NCI-H345 treated with DMSO at 0.1 percent for 48 hours (cell line): ENCODE measurements around the gene H2BW2.
"Not testable (repeated sequence)": the region's sequence is repeated elsewhere in the genome, so short reads cannot be mapped to it uniquely, and the experiment has no call there.

Experiments
- DNase-seq: peaks from one replicate; lab custom pipeline; 2025; ENCODE audit not compliant: unreplicated experiment; lab: John Stamatoyannopoulos, UW

Gene H2BW2

GRCh38 chrX:104039689-104040505 is at the start of gene H2BW2:
H2BW2 (plus strand) TSS chrX:104039956; CDS start chrX:104039995, 39 bp downstream.
- DNase-seq: no peak

DNA sequence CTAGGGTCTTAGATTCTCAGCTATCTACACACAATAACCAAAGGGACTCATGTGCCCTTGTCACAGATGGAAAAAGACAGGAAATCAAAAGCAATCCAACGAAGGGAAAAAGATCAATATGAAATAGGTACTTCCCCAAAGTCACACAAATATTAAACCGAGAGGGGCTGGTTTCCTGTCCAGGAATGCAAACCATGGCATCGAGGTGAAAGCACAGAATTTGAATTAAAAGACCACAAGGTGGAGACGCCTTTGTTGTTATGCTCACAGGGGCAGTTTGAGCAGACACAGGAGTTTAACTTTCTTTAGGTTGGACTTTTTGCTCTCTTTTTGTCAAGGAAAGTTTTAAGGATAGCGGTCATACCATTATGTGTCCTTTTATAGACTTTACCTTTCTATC is 40.5 kb upstream of the H2BW2 start:
- DNase-seq: no peak

GRCh38 chrX:104008831-104009230 is 30.9 kb upstream of the H2BW2 start:
- no peak for DNase-seq

- no peak for DNase-seq
Observed at GRCh38 chrX:104013158-104013557, 26.6 kb upstream of the H2BW2 start.

GRCh38 chrX:104013606-104014005 is 26.1 kb upstream of the H2BW2 start, which contains the start of gene H2BW1:
H2BW1 (minus strand) TSS chrX:104013708; CDS start chrX:104013576, 132 bp downstream.
- no peak for DNase-seq

DNA sequence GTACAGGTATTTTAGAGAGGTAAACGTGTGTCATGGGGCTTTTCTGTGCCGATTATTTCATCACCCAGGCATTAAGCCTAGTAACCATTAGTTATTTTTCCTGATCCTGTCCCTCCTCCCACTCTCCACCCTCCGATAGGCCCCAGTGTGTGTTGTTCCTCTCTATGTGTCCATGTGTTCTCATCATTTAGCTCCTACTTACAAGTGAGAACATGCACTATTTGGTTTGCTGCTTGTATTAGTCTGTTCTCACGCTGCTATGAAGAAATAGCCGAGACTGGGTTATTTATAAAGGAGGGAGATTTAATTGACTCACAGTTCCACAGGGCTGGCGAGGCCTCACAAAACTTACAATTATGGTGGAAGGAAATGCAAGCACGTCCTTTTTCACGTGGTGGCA is 24.2 kb upstream of the H2BW2 start:
- DNase-seq: not testable (repeated sequence)

- no peak for DNase-seq
Observed at GRCh38 chrX:104018126-104018525, 21.6 kb upstream of the H2BW2 start.

DNA sequence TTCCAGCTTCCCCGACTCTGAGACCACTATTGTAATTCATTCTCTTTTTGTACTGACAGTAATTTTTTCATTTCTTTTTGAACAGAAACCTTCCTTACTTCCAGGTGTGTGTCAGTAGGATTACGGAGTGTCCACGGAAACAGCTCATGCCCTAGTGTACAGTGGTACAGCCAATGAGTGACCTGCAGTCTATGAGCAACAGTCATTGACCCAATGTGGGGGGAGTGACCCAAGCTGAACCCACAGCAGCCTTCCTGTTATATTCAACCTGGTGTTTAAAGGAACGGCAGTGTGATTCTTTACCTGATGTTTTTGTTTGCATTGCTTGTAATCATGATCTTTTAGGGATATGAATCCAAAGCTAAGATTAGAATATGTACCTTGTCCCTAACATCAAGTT is 1.2 kb downstream of the H2BW2 start:
- DNase-seq: no peak

DNA sequence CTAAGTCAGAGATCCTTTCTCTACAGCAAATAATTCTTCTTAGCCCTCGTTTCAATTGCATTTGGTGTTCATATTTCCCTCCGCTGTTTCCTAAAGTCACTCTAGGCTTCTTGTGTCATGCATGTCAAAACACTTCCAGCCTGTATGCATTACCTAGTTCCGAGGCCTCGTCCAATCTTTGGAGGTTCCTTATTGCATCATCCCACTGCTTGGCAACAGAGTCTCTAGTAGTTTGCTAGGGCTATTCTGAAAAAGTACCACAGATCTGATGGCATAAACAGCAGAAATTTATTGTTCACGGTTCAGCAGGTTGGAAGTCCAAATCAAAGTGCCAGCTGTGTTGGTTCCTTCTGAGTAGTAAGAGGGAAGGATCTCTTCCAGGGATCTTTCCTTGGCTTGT is 5.9 kb downstream of the H2BW2 start:
- no peak for DNase-seq

DNA sequence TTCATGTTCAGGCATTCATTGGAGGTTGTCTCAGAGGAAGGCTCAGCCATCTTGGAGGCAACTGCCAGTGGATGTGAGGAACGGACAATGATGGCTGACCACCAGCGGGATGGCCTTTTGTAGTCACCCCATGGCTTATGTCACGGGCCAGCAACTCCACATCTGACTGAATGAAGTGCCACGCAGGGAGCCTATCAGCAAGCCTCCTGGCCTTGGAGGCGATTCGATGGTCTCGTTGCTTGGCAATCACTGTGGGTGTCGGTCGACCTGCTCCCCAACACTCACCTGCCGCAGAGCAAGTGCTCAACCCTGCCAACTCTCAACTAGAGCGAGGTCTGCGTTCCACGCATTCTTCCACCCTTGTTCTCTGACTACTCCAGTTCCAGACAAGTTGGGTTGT is 7.4 kb downstream of the H2BW2 start:
- no peak for DNase-seq

DNA sequence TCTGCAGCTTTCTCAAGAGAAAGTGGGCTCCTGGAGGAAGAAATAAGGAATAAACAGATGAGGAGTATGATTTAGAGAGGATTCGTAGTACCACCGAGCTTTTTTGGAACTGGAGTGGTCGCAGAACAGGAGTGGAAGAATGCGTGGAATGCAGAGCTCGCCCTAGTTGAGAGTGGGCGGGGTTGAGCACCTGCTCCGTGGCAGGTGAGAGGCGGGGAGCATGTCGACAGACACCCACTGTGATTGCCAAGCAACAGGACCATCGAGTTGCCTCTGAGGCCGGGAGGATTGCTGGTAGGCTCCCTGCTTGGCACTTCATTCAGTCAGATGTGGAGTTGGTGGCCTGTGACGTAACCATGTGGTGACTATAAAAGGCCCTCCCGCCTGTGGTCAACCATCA is 15.2 kb downstream of the H2BW2 start:
- not testable (repeated sequence) for DNase-seq

- not testable (repeated sequence) for DNase-seq
Observed at GRCh38 chrX:104062636-104063035, 22.9 kb downstream of the H2BW2 start.

- DNase-seq: not testable (repeated sequence)
Observed at GRCh38 chrX:104075778-104076445, 36.2 kb downstream of the H2BW2 start, which contains the start of gene TMSB15C. TMSB15C (minus strand) TSS chrX:104076236.

DNA sequence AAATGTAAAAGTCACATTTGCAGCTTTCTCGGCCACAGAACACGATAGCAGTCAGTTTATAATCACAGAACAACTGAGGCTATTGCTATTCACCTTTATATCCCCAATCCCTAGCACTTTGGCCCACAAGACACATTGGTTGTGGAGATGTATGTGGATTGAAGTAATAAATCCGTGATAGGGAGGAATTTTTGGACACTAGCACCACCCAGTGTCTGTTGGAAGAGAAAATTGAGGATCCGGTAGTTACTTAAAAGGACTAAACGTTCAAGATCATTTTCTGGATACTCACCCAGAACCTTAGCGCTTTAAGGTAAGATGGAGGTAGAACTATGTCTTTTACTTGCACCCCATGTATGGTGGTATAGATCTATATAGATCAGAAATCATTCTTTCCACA is 38.1 kb downstream of the H2BW2 start:
- DNase-seq: not testable (repeated sequence)

- DNase-seq: no peak
Observed at GRCh38 chrX:104084063-104084462, 44.3 kb downstream of the H2BW2 start.

DNA sequence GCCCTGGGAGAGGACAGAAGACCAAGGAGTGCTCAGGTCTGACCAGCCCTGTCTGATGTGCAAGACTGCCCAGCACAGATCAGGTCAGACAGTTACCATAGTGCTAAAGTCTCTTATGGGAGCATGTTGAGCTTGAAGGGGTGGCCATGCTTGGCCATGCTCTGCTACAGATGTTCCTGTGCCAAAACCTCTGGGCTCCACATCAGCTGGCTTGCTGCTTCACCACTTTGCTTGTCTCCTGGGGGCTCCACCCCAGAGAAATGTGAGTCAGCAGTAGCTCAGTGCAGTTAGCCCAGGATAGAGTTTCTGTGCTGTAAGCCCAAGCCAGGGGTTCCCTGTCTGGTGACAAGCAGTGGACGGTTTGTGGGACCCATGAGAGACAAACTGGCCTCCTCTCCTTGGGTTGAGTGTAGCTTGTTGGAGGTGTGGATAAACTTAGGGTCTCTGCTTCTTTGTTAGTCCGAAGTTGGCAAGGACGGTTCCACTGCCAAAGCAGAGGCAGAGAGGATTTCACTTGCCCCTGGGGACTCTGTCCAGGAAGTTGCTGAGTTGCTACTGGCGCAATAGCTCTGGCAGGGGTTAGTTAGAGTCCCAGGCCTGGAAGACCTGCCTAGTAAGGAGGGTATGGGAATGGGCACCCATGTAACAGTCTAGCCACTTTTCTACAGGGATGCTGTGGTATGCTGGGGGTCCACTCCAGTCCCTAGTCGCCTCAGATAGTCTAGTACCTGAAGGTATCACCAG is 45.0 kb downstream of the H2BW2 start:
- no peak for DNase-seq

DNA sequence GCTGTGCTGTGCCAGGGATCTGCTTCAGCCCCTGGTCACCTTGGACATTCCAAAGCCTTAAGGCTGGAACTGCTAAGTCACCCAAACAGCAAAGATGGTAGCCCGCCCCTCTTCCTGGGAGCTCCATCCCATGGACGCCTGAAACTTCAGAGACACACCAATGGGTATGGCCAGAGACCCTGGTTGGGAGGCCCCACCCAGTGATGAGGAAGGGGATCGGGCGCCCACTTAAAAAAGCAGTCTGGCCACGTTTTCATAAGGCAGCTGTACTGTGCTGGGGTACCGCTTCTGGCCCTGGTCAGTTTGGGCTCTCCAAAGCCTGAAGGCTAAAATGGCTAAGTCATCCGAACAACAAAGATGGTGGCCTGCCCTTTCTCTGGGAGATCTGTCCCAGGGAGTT is 45.7 kb downstream of the H2BW2 start:
- no peak for DNase-seq

- no peak for DNase-seq
Observed at GRCh38 chrX:104085919-104086318, 46.2 kb downstream of the H2BW2 start.
